Skeletal muscle cell (primary cell): ENCODE data around the gene MID1.

Source experiments
- DNase-seq: peaks from one replicate; pipeline ENCODE4 v3.0.0-alpha.2; 2010; ENCODE audit warnings: low read depth
- H3K4me3 ChIP-seq: 2 replicates; pipeline ENCODE4 v1.5.1; 2011; ENCODE audit warnings: low read depth, mild to moderate bottlenecking, control low read depth, low read length, moderate library complexity

Gene MID1

GRCh38 chrX:10401239-10401638 lies 219.1 kb downstream of the MID1 start:
- no peak overlapping the region for H3K4me3 ChIP-seq
- no peak for DNase-seq

DNA sequence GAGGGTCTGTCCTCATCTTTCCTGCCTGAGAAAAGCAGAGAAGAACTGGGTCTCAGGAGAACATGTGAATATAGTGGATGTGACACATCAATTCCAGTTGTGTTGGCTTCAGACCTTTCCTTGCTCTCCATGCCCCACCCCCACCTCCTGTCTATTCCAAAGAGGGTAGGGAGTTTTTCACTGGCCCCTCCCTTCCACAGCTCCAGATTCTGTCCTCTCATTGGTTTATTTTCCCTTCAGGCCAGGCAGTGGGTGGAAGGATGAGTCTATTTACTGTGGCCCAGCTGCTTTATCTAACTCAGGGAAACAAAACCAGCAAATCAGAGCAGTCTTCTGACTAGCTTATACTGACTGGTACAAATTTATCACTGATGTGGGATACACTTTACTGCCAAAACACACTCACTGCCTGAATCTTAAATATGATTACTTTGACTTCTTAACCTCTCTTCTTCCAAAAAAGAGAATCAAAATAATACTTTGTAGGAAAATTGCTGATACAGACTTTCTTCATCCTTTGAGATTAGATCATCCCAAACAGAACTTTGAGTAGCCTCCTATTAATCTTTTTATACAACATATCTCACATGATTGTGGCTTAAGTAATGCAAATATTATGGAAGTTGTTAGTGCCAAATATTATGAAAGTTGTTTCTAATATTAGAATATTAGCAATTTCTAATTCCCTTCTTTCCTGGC lies 221.2 kb downstream of the MID1 start:
- no peak for DNase-seq
- H3K4me3 ChIP-seq = no peak overlapping the region

GRCh38 chrX:10398215-10398614 lies 222.2 kb downstream of the MID1 start:
- DNase-seq = no peak
- no peak overlapping the region for H3K4me3 ChIP-seq

GRCh38 chrX:10397349-10397748 lies 223.0 kb downstream of the MID1 start:
- no peak for DNase-seq

GRCh38 chrX:10395643-10396042 lies 224.7 kb downstream of the MID1 start:
- DNase-seq = no peak
- H3K4me3 ChIP-seq = no peak overlapping the region

More at GRCh38 chrX:10397349-10397748, 223.0 kb downstream of the MID1 start:
- H3K4me3 ChIP-seq = no peak overlapping the region
